GM21737 (cell line): ENCODE results near the gene FAM209A.
"Not testable (repeated sequence)": the region's sequence is repeated elsewhere in the genome, so short reads cannot be mapped to it uniquely, and the experiment has no call there.

Experiments
- ATAC-seq: cut with Tn5 transposase; IDR thresholded peaks from one replicate; pipeline ENCODE4 v1.9.1; 2021; ENCODE audit warnings: mild to moderate bottlenecking, moderate library complexity; ENCODE audit not compliant: unreplicated experiment

Gene FAM209A, protein sequence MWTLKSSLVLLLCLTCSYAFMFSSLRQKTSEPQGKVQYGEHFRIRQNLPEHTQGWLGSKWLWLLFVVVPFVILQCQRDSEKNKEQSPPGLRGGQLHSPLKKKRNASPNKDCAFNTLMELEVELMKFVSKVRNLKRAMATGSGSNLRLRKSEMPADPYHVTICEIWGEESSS

DNA sequence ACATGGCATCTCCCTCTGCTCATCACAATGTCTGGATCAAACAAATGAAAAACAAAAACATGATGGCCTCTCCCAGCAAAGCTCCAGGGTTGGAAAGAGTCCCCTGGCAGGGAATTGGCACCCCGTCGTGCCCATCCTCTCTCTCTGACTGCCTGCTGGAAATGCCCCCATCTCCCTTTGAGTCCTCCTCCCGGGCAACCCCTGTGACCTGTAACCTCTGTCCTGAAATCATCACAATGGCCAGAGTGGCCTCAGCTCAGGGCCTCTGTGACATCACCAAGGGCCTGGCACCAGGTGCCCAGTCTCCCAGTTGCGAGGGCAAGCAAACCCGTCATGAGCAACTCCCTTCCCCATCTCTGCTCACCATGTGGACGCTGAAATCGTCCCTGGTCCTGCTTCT lies at the start of gene FAM209A:
Gene FAM209A, plus strand, starts transcription at position 301 of the 400 bp plus-strand sequence. Its CDS starts 65 bp downstream, at position 366.
- ATAC-seq: not testable (repeated sequence)

DNA sequence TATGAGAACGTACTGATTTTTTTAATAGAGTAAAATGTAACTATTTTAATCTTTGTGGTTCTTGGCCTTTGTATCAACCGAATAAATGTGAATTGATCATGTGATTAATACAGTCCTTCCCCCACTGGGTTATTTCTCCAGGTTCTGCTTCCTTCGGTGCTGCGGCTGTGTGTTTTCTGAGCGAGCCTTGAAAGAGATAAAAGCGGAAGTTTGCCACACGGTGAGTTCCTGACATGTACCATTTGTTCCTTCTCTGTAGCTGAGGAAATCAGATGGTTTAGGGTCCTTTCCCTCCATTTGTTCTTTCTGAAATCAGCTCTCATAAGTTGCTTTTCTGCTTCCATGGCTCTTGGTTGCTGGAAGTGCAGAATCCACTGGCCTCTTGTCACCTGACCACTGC lies 40.6 kb upstream of the FAM209A start:
- ATAC-seq: no peak

DNA sequence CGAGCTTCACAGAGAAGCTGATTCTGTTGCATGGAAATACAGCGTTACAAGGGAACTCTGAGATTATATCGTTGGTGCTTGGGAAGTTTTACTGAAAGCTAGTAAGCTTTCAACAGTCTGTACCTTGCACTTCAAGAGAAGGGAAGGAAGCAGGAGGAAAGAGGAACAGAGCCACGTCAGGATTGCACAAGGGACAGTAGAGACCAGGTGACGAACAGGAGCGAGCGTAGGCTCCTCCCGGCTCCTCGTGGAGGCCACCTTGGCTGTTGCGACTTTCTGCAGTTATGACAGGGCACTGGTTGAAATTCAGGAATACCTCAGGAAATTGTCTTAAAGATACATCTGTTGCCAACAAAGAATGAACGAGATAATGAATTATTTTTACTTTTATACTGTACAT lies 37.3 kb upstream of the FAM209A start:
- ATAC-seq: no peak

DNA sequence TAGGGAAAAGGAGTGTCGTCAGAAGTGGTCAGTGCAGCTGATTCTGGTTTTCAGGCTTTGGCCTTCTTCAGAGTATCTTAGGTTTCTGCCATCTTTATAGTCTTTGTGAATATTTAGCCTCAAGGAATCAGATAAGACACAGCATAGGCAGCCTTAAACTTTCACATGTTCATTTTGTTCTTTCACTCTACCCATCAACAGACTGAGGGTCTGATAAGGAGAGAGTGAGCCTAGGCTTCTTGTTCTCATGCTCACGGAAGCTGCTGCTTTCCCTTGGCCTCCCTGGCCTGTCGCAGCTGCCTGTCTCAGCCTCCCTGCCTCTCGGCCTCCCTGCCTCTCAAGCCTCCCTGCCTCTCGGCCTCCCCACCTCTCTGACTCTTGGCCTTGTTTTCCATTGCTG lies 36.0 kb upstream of the FAM209A start:
- ATAC-seq: no peak

DNA sequence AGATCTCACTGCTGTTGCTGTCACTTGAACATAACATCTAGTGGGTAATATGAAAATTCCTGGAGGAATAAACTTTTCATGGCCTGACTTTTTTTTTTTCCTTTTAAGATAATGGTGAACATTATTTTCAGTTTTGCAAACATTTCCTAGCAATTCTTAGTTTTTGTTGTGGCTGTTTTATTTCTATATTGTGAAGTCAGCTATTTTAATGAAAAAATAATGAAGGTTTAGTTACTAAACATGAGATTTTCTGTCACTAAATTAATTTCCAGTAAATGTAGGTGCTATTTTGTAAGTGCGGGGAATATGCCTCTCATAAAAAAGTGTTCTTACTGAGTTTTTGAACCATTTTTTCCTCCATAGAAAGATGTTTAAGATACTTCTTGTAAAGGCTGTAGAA lies 23.4 kb upstream of the FAM209A start:
- ATAC-seq: no peak

DNA sequence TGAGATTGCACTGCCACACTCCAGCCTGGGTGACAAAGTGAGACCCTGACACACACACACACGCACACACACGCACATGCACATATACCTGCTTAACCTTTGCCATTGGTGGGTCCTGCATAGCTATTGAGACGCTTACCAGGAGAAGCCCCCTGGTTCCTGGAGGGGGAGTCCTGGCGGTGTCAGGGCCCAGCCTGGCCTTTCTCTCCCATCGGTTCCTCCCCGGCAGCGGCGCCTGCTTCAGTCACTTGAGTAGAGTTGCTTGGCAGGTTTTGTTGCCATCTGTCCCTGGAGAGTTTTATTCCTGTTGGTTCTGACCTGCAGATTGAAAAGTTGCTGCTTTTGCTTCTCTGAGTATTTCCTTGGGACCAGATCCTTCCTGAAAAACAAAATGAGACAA lies 20.6 kb upstream of the FAM209A start:
- no peak for ATAC-seq

DNA sequence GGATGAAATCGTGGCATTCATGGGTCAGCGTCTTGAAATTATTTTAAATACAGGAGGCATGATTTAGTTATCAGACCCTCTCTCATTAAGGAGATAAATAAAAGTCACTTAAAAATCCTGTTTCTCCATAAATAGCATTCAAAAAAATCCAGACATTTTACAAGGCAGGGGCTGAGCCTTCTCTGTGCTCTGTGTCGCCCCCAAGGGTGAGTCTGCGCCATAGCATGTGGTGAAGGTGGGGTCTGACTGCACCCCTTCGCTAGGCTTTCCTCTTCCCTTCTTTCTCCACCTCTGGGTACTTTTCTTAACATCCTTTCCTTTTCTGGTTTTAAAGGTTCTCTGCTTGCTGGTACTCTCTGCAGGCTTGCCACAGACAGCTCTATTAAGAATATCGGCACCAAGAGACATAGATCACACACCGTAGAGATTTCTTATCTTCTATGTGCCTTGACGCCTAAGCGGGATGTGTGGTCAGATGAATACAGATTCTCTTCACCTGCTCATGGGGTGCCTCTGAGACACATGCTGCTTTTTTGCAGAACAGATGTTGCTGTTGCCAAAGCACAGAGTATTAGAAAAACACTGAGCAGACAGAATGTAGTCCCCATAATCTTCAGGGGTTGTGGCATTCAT lies 20.1 kb upstream of the FAM209A start:
- ATAC-seq: no peak

DNA sequence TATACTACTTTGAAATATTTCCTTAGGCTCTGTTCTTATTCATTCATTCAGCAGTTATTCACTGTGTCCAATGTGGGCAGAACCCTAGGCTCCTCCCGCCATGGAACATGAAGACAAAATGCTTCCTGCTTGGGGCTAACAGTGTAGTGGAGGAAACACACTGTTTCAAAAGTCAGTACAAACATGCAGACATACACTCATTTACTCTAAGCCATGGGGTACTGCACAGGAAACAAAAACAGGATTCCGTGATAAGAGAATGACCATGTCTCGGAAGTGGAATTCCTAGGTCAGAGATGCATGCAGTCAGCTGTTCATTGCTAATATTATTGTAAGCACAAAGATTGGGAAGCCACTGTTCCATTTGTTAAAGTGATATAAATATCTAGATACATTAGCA lies 18.4 kb upstream of the FAM209A start:
- ATAC-seq: no peak

DNA sequence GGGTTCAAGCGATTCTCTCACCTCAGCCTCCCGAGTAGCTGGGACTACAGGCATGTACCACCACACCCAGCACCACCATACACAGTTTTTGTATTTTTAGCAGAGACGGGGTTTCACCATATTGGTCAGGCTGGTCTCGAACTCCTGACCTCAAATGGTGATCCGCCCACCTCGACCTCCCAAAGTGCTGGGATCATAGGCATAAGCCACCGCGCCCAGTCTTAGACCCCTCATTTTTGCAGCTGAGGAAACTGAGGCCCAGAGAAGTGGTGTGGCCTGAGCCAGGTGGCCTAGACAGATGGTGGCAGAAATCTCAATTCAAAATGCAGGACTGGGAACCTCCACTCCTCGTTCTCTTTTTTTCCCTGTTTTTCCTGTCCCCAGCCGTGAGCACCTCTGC lies 12.6 kb upstream of the FAM209A start:
- no peak for ATAC-seq

DNA sequence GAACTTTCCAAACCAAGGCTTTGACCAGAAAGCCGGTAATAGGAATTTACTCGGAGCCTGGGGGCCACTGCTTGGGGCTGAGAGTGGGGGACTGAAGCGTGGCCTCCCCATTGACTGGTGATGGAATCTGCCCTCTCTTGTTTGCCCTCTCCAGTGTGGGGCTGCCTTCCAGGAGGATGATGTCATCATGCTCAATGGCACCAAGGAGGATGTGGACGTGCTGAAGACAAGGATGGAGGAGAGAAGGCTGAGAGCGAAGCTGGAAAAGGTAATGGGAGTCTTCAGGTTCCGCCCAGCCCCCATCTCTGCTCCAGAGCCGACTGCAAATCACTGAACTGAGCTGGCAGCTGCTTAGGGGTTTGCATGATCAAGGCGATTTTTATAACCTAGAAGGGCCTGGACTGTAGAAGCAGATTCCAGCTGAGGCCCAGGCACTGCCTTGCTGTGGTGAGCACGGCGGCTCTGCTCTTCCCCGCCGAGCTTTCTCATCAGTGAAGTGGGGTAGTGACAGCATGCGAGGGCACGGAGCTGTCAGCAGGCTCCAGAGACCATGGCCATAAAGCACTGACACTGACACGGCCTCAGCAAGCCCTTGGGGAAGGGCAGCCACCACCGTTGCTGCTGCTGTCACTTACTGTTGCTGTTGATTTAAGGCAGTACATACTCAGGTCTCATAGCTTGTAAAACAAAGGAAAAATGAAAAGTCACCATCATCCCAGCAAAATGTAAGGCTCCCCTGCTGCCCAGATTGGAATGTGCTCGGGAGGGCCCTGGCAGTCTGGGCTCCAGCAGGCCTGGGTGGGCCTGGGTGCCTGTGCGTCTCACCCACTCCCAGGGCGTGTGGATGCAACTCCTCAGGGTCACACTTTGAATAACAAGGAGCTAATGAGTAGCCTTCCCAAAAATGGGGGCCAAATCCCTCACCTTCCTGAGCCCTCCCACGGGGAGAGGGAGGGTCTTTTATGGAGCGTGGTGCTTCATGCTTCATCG lies 11.1 kb upstream of the FAM209A start:
- no peak for ATAC-seq

DNA sequence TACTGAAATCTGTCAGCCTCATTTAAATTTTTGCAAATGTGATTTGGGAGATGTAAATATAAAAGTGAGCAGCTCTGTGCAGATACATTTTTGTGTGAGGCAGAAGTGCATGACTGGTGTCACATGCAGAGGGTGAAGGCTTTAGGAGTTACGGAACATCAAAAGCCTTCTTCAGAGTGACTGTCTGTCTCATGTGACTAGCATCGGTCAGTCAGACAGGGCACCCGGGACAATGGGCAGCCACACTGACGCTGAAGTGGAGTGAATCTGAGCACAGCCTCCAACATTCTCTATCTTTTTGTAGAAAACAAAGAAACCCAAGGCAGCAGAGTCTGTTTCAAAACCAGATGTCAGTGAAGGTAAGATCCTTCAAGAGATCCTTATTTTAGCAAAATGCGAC lies 7.9 kb upstream of the FAM209A start:
- no peak for ATAC-seq

DNA sequence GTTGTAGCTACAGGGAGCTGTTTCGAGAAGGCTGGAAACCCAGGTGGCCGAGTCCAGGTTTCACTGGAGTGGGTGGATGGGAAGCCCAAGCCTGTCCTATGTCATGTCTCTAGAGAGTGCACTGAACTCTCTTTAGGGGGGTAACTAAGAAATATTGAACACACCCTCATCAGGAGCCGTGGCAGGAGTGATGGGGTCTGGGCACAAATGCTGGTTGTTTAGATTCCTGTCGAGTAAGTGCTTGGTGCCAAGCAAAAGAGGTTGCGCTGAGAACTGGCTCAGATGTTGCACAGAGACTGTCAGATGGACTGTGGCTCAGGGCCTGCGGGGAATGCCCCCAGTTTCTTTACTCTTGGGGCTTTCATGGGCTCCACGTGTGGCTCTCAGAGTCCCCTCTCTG lies 7.3 kb upstream of the FAM209A start:
- no peak for ATAC-seq

DNA sequence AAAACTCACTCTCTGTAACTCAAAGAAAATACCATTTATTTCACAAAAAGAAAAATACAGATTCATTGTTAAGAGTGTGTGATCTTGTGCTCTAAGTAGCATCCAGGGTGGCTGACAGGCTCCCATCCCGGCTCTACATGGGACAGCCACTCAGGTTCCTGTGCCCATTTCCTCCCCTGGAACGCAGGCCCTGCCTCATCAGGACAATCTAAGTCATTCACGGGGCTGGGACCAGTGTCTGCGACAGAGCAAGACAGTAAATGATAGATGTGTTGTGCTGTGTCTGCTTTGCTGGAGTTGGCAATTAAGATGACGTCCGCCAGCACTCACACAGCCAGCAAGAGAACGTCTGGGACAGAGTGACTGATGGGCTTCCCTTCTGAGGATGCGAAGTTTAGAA lies 6.9 kb upstream of the FAM209A start:
- ATAC-seq: no peak

DNA sequence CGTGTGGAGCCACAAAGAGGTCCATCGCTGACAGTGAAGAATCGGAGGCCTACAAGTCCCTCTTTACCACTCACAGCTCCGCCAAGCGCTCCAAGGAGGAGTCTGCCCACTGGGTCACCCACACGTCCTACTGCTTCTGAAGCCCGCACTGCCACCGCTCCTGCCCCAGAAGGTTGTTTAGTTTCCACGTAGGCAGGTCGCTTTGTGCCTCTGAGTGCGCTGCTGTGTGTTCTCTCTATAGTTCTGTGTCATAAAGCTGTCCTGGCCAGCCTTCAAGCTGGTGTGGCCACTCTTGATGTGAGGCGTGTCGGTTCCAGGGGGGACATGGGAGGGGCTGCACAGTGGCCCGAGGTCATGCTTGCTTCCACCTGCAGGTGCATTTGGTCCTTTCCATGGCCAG lies 6.4 kb upstream of the FAM209A start:
- no peak for ATAC-seq

DNA sequence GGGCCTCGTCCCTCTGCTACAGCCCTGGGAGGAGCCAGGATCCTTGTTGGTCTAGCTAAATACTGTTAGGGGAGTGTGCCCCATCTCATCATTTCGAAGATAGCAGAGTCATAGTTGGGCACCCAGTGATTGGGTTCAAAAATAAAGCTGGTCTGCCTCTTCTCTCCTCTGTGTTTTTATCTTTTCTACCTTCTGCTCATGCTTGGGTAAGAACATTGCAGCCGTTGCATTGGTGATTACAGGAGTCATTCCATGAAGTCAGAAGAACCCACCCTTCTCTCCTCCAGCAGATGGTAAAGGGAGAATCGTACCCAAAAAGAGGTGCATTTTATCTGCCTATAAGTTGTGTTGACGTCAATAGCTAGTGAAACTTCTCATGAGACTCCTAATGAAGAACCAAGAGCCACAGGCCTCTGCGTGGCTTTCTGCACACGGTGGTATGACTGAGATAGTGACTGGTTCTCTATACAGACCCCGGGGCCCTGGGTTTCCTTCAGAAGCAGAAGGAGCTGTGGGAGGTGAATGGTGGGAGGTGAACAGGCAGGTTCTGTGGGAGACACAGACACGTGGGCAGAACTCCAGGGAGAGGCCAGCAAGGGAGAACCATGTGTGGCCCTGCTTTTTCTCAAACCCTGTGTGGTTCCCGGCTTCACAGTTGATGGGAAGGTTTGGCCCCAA lies 5.7 kb upstream of the FAM209A start:
- ATAC-seq: no peak

DNA sequence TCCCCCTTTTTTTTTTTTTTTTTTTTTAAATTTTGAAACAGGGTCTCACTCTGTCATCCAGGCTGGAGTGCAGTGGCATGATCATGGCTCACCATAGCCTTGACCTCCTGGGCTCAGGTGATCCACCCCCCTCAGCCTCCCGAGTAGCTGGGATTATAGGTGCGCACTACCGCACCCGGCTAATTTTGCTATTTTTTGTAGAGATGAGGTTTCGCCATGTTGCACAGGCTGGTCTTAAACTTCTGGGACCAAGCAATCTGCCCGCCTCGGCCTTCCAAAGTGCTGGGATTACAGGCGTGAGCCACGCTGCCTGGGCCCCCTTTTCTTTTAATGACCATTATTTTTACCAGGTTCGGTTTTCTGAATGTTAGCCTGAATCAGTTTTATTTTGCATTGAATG lies 5.0 kb upstream of the FAM209A start:
- ATAC-seq: no peak

DNA sequence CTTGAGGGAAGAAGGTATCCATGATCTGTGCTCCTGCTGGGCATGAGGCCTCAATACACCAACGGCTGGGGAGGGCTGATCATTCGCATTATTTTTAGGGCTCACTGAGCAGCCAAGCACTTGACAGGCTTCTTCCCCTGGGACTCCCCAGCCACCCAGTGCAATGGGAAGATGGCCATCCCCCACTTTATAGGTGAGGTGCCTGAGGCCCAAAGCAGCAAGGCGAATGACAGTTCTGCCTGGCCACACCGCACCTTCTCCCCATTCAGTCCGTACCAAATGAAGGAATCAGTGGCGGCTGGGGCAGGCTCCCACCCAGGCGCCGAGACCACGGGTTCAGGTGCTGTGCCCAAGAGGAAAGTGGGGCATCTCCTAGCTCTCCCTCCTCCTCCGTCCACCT lies 4.4 kb upstream of the FAM209A start:
- no peak for ATAC-seq

DNA sequence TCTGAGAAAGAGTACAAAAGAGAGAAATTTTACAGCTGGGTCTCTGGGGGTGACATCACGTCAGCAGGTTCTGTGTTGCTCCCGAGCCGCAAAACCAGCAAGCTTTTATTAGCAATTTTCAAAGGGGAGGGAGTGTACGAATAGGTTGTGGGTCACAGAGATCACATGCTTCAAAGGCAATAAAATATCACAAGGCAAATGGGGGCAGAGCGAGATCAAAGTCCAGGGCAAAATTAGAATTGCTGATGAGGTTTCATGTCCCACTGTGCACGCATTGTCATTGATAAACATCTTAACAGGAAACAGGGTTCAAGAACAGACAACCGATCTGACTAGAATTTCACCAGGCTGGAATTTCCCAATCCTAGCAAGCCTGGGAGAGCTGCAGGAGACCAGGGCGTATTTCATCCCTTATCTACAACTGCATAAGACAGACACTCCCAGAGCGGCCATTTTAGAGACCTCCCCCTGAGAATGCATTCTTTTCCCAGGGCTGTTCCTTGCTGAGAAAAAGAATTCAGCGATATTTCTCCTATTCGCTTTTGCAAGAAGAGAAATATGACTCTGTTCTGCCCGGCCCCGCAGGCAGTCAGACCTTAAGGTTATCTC lies 3.7 kb upstream of the FAM209A start:
- ATAC-seq: not testable (repeated sequence)

DNA sequence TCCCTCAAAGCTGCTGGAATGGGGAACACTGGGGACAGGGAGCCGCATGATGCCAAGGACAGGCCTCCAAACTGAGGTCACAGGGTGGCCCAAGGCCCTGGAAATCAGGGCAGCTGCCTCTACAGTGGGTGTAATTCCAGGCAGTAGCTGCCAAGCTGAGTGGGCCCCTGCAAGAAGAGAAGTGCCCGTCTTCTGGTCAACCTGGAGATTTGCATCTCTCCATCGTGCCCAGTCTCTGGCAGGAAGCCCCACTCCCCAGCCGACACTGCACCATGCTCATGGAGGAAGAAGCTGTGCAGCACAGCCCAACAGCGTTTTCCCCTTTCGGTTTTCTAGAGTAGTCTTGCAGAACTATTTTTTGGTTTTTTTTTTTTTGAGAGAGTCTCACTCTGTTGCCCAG lies 2.2 kb upstream of the FAM209A start:
- ATAC-seq: no peak

DNA sequence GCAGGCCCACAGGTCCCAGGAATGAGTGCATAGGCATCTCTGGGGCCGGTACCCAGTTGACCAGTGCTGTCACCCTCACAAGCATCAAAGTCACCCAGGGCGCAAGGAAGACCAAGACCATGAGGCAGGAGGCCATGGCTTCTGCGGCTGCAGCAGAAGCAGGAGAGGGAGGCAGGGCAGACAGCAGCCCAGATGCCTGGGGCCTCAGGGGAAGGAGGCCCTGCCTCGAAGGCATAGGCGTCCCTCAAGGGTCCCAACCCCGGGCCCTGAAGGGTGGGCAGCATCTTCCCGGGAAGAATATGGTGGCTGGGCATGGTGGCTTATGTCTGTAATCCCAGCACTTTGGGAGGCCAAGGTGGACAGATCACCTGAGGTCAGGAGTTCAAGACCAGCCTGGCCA lies 3.0 kb downstream of the FAM209A start:
- ATAC-seq: no peak

DNA sequence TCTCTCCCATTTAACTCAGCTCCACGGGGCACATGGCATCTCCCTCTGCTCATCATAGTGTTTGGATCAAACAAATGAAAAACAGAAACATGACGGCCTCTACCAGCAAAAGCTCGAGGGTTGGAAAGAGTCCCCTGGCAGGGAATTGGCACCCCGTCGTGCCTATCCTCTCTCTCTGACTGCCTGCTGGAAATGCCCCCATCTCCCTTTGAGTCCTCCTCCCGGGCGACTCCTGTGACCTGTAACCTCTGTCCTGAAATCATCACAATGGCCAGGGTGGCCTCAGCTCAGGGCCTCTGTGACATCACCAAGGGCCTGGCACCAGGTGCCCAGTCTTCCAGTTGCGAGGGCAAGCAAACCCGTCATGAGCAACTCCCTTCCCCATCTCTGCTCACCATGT lies 8.4 kb downstream of the FAM209A start, which contains the start of gene FAM209B:
Gene FAM209B, plus strand, starts transcription at position 301 of the 400 bp plus-strand sequence. Its CDS starts 96 bp downstream, at position 397.
- not testable (repeated sequence) for ATAC-seq
